ENCODE results near the gene PODNL1. TPM values are rescaled to one million over a fixed set of nuclear protein-coding genes. Genes with fewer than 3 reads are reported as not detected.

PODNL1 gene
- total RNA-seq, 4 donors from 2014 or later, result 0.35 TPM; not detected in 3

DNA sequence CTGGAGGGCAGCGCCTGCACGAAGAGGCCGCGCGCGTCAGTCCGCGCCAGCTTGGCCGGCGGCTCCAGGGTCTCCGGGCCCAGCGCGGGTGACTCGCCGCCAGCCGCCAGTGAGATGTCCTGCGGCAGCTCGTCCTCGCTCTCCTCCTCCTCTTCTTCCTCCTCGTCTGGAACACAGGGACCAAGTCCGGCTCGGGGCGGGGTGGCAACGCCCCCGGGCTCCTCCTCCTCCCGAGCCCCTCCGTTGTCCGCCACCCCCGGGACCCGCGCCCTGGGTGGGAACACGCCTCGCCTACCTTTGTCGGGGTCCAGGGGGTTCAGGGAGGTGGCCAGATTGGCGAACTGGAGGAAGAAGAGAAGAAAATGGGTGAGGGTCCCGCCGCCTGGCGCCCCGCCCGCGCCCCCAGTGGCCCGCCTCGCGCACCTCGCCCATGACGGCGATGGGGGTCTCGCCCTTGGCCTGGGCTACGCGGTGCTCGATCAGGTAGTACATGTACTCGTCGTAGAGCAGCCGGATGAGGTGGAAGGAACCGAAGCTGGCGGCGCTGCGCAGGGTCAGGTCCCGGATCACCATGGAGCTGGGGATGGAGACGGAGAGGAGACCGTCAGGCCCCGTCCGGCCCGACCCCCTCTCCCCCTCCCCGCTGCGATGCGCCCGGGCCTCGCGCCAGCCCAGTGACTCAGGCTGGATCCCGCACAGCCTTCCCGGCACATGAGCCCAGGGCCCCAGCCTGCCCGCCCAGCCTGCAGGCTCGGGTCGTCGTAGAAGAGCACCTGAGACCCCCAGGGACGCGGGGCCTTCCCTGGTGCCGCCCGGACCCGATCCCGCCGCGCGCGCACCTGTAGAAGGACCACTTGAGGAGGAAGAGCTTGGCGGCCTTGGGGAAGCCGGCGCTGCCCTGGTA is 24.7 kb upstream of the PODNL1 start:
- no peaks in the 10 kb centered on the region for H3K27me3 ChIP-seq
- no peak for DNase-seq
- H3K36me3 ChIP-seq, result peaks cover 0 to 93% (median 0%) of the 10 kb centered on the region in 3 donors
- peaks cover 0 to 2% (median 0%) of the 10 kb centered on the region in 4 donors for H3K9me3 ChIP-seq
- H3K4me1 ChIP-seq, result no peaks in the 10 kb centered on the region
- H3K4me3 ChIP-seq, result peak overlapping the region in 2 of 4 donors; percentile 7 to 30
- H3K27ac ChIP-seq, result peak overlapping the region in 1 of 4 donors; percentile 10
- TF ChIP-seq CTCF (IDR thresholded peaks at IDR 0.05), result no peak
- TF ChIP-seq POLR2A (IDR thresholded peaks at IDR 0.05), result no peak

- TF ChIP-seq POLR2A (IDR thresholded peaks at IDR 0.05) (no peak), CTCF (IDR thresholded peaks at IDR 0.05) (no peak)
- DNase-seq, result no peak
- H3K4me1 ChIP-seq, result no peaks in the 10 kb centered on the region
- peaks cover 0 to 93% (median 0%) of the 10 kb centered on the region in 3 donors for H3K36me3 ChIP-seq
- no peaks in the 10 kb centered on the region for H3K27me3 ChIP-seq
- peaks cover 0 to 2% (median 0%) of the 10 kb centered on the region in 4 donors for H3K9me3 ChIP-seq
- H3K27ac ChIP-seq, result no peak overlapping the region
- H3K4me3 ChIP-seq, result peak overlapping the region in 1 of 4 donors; percentile 30
Observed at GRCh38 chr19:13961826-13962698, 23.8 kb upstream of the PODNL1 start.

GRCh38 chr19:13960863-13961784 is 22.9 kb upstream of the PODNL1 start:
- Histone ChIP-seq H3K9me3 (peaks cover 0 to 2% (median 0%) of the 10 kb centered on the region in 4 donors), H3K27ac (no peak overlapping the region), H3K4me1 (no peaks in the 10 kb centered on the region), H3K27me3 (no peaks in the 10 kb centered on the region), H3K4me3 (no peak overlapping the region), H3K36me3 (peaks cover 0 to 93% (median 0%) of the 10 kb centered on the region in 3 donors)
- no peak for DNase-seq
- TF ChIP-seq CTCF (IDR thresholded peaks at IDR 0.05), result no peak
- TF ChIP-seq POLR2A (IDR thresholded peaks at IDR 0.05), result no peak

- Histone ChIP-seq H3K36me3 (peaks cover 0 to 93% (median 0%) of the 10 kb centered on the region in 3 donors), H3K4me1 (no peaks in the 10 kb centered on the region), H3K4me3 (no peak overlapping the region), H3K9me3 (peaks cover 0 to 2% (median 0%) of the 10 kb centered on the region in 4 donors), H3K27me3 (no peaks in the 10 kb centered on the region), H3K27ac (no peak overlapping the region)
- TF ChIP-seq POLR2A (IDR thresholded peaks at IDR 0.05) (no peak), CTCF (IDR thresholded peaks at IDR 0.05) (peak in 3 of 6 experiments; percentile 16 to 27 (median 21))
- DNase-seq, result no peak
Observed at GRCh38 chr19:13959962-13960862, 22.0 kb upstream of the PODNL1 start.

Data from Peyer's patch (tissue), 4 donors.